H9 (cell line): Measurements from ENCODE around the gene KANK2. TPM values are rescaled to one million over a fixed set of nuclear protein-coding genes. Genes with fewer than 3 reads are reported as not detected.

Experiments used
- DNase-seq: peaks from one replicate; pipeline ENCODE4 v3.0.0-alpha.2; 2017
- H2AFZ ChIP-seq: one replicate; pipeline ENCODE4 v1.6.1; 2013; ENCODE audit warnings: mild to moderate bottlenecking, low read length, control low read depth, moderate library complexity
- H2AK5ac ChIP-seq: 2 replicates; pipeline ENCODE4 v1.6.1; 2013; ENCODE audit warnings: low read length, control low read depth, mixed read lengths; ENCODE audit not compliant: insufficient read length
- H2BK120ac ChIP-seq: one replicate; pipeline ENCODE4 v1.6.1; 2013; ENCODE audit warnings: low read depth, mild to moderate bottlenecking, low read length, control low read depth, inconsistent platforms; ENCODE audit not compliant: poor library complexity, severe bottlenecking
- H2BK12ac ChIP-seq: 2 replicates; pipeline ENCODE4 v1.6.1; 2013; ENCODE audit warnings: low read length, control low read depth, mixed read lengths, low read depth; ENCODE audit not compliant: insufficient read length
- H2BK15ac ChIP-seq: 2 replicates; pipeline ENCODE4 v1.6.1; 2013; ENCODE audit warnings: low read depth, low read length, control low read depth
- H2BK20ac ChIP-seq: one replicate; pipeline ENCODE4 v1.6.1; 2013; ENCODE audit warnings: low read depth, mild to moderate bottlenecking, low read length, control low read depth, inconsistent platforms; ENCODE audit not compliant: poor library complexity, severe bottlenecking
- H2BK5ac ChIP-seq: 2 replicates; pipeline ENCODE4 v1.6.1; 2013; ENCODE audit warnings: low read length, control low read depth, mixed read lengths; ENCODE audit not compliant: insufficient read length
- H3K14ac ChIP-seq: 2 replicates; pipeline ENCODE4 v1.6.1; 2013; ENCODE audit warnings: low read length, control low read depth; ENCODE audit not compliant: insufficient read depth
- H3K18ac ChIP-seq: 2 replicates; pipeline ENCODE4 v1.6.1; 2013; ENCODE audit warnings: low read depth, mild to moderate bottlenecking, mixed read lengths, low read length, control low read depth; ENCODE audit not compliant: insufficient read length
- H3K23ac ChIP-seq: 2 replicates; pipeline ENCODE4 v1.6.1; 2013; ENCODE audit warnings: low read length, control low read depth, mixed read lengths, low read depth; ENCODE audit not compliant: insufficient read length
- H3K23me2 ChIP-seq: 2 replicates; pipeline ENCODE4 v1.6.1; 2013; ENCODE audit warnings: low read depth, mild to moderate bottlenecking, mixed read lengths, low read length, control low read depth; ENCODE audit not compliant: insufficient read length, poor library complexity, severe bottlenecking
- H3K27ac ChIP-seq: 2 replicates; pipeline ENCODE4 v1.5.1; 2013; ENCODE audit warnings: low read length, control low read depth, mixed read lengths, low read depth; ENCODE audit not compliant: insufficient read length
- H3K27me3 ChIP-seq: 2 replicates; pipeline ENCODE4 v1.6.1; 2013; ENCODE audit warnings: low read length, control low read depth, inconsistent platforms; ENCODE audit not compliant: insufficient read depth
- H3K4ac ChIP-seq: 2 replicates; pipeline ENCODE4 v1.6.1; 2013; ENCODE audit warnings: low read depth, mild to moderate bottlenecking, control low read depth, inconsistent platforms, low read length, moderate library complexity
- H3K4me1 ChIP-seq: 2 replicates; pipeline ENCODE4 v1.6.1; 2013; ENCODE audit warnings: low read length, control low read depth, inconsistent platforms; ENCODE audit not compliant: insufficient read depth
- H3K4me2 ChIP-seq: 2 replicates; pipeline ENCODE4 v1.6.1; 2013; ENCODE audit warnings: low read length, control low read depth, mixed read lengths; ENCODE audit not compliant: insufficient read length, insufficient read depth
- H3K56ac ChIP-seq: 2 replicates; pipeline ENCODE4 v1.6.1; 2013; ENCODE audit warnings: low read depth, mild to moderate bottlenecking, mixed read lengths, low read length, control low read depth; ENCODE audit not compliant: insufficient read length
- H3K79me1 ChIP-seq: 2 replicates; pipeline ENCODE4 v1.6.1; 2013; ENCODE audit warnings: low read depth, mild to moderate bottlenecking, moderate library complexity, low read length, control low read depth, inconsistent platforms; ENCODE audit not compliant: insufficient read depth, poor library complexity, severe bottlenecking
- H3K79me2 ChIP-seq: 2 replicates; pipeline ENCODE4 v1.6.1; 2013; ENCODE audit warnings: low read length, control low read depth, inconsistent platforms; ENCODE audit not compliant: insufficient read depth
- H3K9ac ChIP-seq: 2 replicates; pipeline ENCODE4 v1.6.1; 2013; ENCODE audit warnings: low read length, control low read depth, mixed read lengths; ENCODE audit not compliant: insufficient read length; ENCODE audit errors: extremely low read depth
- H3K9me3 ChIP-seq: one replicate; pipeline ENCODE4 v1.6.1; 2013; ENCODE audit warnings: low read depth, low read length, inconsistent platforms; ENCODE audit not compliant: control insufficient read depth
- H3T11ph ChIP-seq: one replicate; pipeline ENCODE4 v1.6.1; 2013; ENCODE audit warnings: mild to moderate bottlenecking, low read length, control low read depth, inconsistent platforms
- H4K20me1 ChIP-seq: one replicate; pipeline ENCODE4 v1.6.1; 2013; ENCODE audit not compliant: control insufficient read depth, insufficient read length, insufficient read depth
- H4K5ac ChIP-seq: 2 replicates; pipeline ENCODE4 v1.6.1; 2013; ENCODE audit warnings: low read depth, mild to moderate bottlenecking, mixed read lengths, low read length, control low read depth; ENCODE audit not compliant: insufficient read length
- H4K8ac ChIP-seq: replicated peaks from 2 replicates; pipeline ENCODE4 v1.6.1; 2013; ENCODE audit warnings: low read length, control low read depth, mixed read lengths, low read depth; ENCODE audit not compliant: insufficient read length
- H4K91ac ChIP-seq: 2 replicates; pipeline ENCODE4 v1.6.1; 2013; ENCODE audit warnings: low read depth, mild to moderate bottlenecking, moderate library complexity, mixed read lengths, low read length, control low read depth; ENCODE audit not compliant: insufficient read length
- H3K27ac Mint-ChIP-seq, 3 experiments: 2 replicates in 2 of 3; 3 replicates in 1 of 3; pipeline ENCODE4 v1.8.0; 2020 to 2021; ENCODE audit warnings: mixed read lengths in 3 of 3, mild to moderate bottlenecking in 1 of 3, moderate library complexity in 1 of 3
- H3K27me3 Mint-ChIP-seq: 2 replicates; pipeline ENCODE4 v1.8.0; 2021; ENCODE audit warnings: low read depth, mild to moderate bottlenecking, moderate library complexity, mixed read lengths
- H3K36me3 Mint-ChIP-seq, 3 experiments: 2 replicates in 2 of 3; 3 replicates in 1 of 3; pipeline ENCODE4 v1.8.0; 2020 to 2021; ENCODE audit warnings: low read depth in 3 of 3, mixed read lengths in 3 of 3; ENCODE audit not compliant: insufficient read depth in 1 of 3
- H3K4me1 Mint-ChIP-seq, 2 experiments: 2 replicates each; pipeline ENCODE4 v1.8.0; 2020; ENCODE audit warnings: mixed read lengths in 2 of 2
- H3K4me3 Mint-ChIP-seq, 2 experiments: 2 replicates in 1 of 2; 3 replicates in 1 of 2; pipeline ENCODE4 v1.8.0; 2020 to 2021; ENCODE audit warnings: mild to moderate bottlenecking in 2 of 2, mixed read lengths in 2 of 2, moderate library complexity in 1 of 2
- H3K9me3 Mint-ChIP-seq, 2 experiments: 2 replicates in 1 of 2; 3 replicates in 1 of 2; pipeline ENCODE4 v1.8.0; 2020; ENCODE audit warnings: mild to moderate bottlenecking in 2 of 2, mixed read lengths in 2 of 2, moderate library complexity in 1 of 2
- CTCF ChIP-seq: fragments of 200-600 bp; sonication (generic); conservative IDR thresholded peaks from 3 replicates; pipeline ENCODE4 v1.8.0; 2021; ENCODE audit warnings: antibody characterized with exemption, mild to moderate bottlenecking
- WGBS: extraction: QIAGEN DNeasy Blood & Tissue Kit; methylation state at CpG from one replicate; pipeline ENCODE4 v1.1.7; 2013; ENCODE audit warnings: missing lambda C conversion rate, low lambda C conversion rate, mixed read lengths; ENCODE audit not compliant: insufficient read length; ENCODE audit errors: extremely low coverage; 5-methylcytosine and 5-hydroxymethylcytosine counted together
- total RNA-seq: library from RNA; stranded (reverse); gene quantifications from 2 replicates; pipeline ENCODE4 v1.2.1, GENCODE V29; 2021

The KANK2 gene
- total RNA-seq, 1 experiment from 2014 or later = 42.0 TPM

GRCh38 chr19:11191273-11191755 lies 6.0 kb downstream of the KANK2 start:
- Mint-ChIP-seq H3K27me3 (no peaks in the 10 kb centered on the region), H3K4me1 (peaks cover 3 to 7% of the 10 kb centered on the region in 2 experiments), H3K36me3 (peaks cover 13 to 43% (median 43%) of the 10 kb centered on the region in 3 experiments; a peak in 6 of 7 replicates), H3K27ac (no peak overlapping the region), H3K9me3 (no peaks in the 10 kb centered on the region), H3K4me3 (no peak overlapping the region)
- Histone ChIP-seq H3K23me2 (no peaks in the 10 kb centered on the region), H3K79me2 (no peaks in the 10 kb centered on the region), H3K23ac (no peak overlapping the region), H3K4me2 (no peak overlapping the region), H4K91ac (no peak overlapping the region), H4K5ac (no peak overlapping the region), H2BK5ac (no peak overlapping the region), H3K14ac (no peak overlapping the region), H2BK120ac (no peak overlapping the region), H3K9ac (no peak overlapping the region), H3K18ac (no peak overlapping the region), H2BK15ac (no peak overlapping the region), H2BK12ac (no peak overlapping the region), H3K27me3 (no peaks in the 10 kb centered on the region), H4K8ac (no peak overlapping the region), H3K79me1 (no peaks in the 10 kb centered on the region), H2AK5ac (no peak overlapping the region), H3K27ac (no peak overlapping the region), H3T11ph (no peak overlapping the region), H3K56ac (no peak overlapping the region), H4K20me1 (no peaks in the 10 kb centered on the region), H3K4me1 (no peaks in the 10 kb centered on the region; the same call in 1 of the 2 replicates), H2BK20ac (no peak overlapping the region), H3K4ac (no peak overlapping the region), H2AFZ (no peak overlapping the region), H3K9me3 (no peaks in the 10 kb centered on the region)
- no peak for TF ChIP-seq CTCF
- no CpG with 5 or more reads among the region's 8 CpGs for WGBS
- DNase-seq = no peak
